Keratinocyte (primary cell): ENCODE data around the gene RHEX.

Source experiments
- CTCF ChIP-seq, 3 experiments: IDR thresholded peaks in 1 of 3; conservative IDR thresholded peaks in 1 of 3; optimal IDR thresholded peaks in 1 of 3; 2 replicates in 2 of 3; 3 replicates in 1 of 3; pipeline versions ENCODE3 to v1.5.1; 2011; ENCODE audit warnings: low read length in 3 of 3, mild to moderate bottlenecking in 3 of 3, moderate library complexity in 2 of 3, control low read depth in 1 of 3, inconsistent platforms in 1 of 3; ENCODE audit not compliant: insufficient read depth in 2 of 3; ENCODE audit errors: extremely low read depth in 1 of 3
- EZH2 ChIP-seq: IDR thresholded peaks from one replicate; pipeline ENCODE4 v1.6.1; 2012; ENCODE audit warnings: inconsistent platforms, mild to moderate bottlenecking, low read length, moderate library complexity

GRCh38 chr1:206074839-206075238 lies 21.9 kb downstream of the RHEX start:
- no peak for TF ChIP-seq CTCF (optimal IDR thresholded peaks at IDR 0.05 in 1 of 3, IDR thresholded peaks at IDR 0.05 in 1 of 3, conservative IDR thresholded peaks at IDR 0.05 in 1 of 3; ENCODE audit: extremely low read depth in 1 of 3, insufficient read depth in 2 of 3, low read length in 3 of 3)
- TF ChIP-seq EZH2, result no peak
